RCC 7860 (cell line): Measurements from ENCODE around the gene ITGA11.
A peak's percentile ranks its signal among the peaks of the same experiment; 100 is the strongest.

Experiments used
- DNase-seq: peaks from one replicate; pipeline ENCODE4 v3.0.0-alpha.2; 2015; ENCODE audit warnings: low spot score
- FAIRE-seq: peaks from 2 replicates; lab custom pipeline; 2012; peaks lifted over from hg19 to GRCh38; lab: Jason Lieb, UNC

The ITGA11 gene

GRCh38 chr15:68316061-68316804, 115.7 kb downstream of the ITGA11 start:
- FAIRE-seq (no peak), DNase-seq (no peak)

GRCh38 chr15:68315495-68316031, 116.4 kb downstream of the ITGA11 start:
- FAIRE-seq (no peak), DNase-seq (no peak)

- DNase-seq, result no peak
- FAIRE-seq, result no peak
These were observed 116.9 kb downstream of the ITGA11 start for GRCh38 chr15:68315035-68315434.

GRCh38 chr15:68314563-68314962, 117.4 kb downstream of the ITGA11 start:
- FAIRE-seq (no peak), DNase-seq (no peak)

- DNase-seq (no peak), FAIRE-seq (no peak)
These were observed 118.2 kb downstream of the ITGA11 start for GRCh38 chr15:68313501-68314410.

GRCh38 chr15:68312701-68313204, 119.2 kb downstream of the ITGA11 start:
- FAIRE-seq (no peak), DNase-seq (no peak)

- DNase-seq (no peak), FAIRE-seq (no peak)
These were observed 120.0 kb downstream of the ITGA11 start for GRCh38 chr15:68311859-68312557.

GRCh38 chr15:68311464-68311835, 120.5 kb downstream of the ITGA11 start:
- FAIRE-seq, result no peak
- DNase-seq, result no peak

GRCh38 chr15:68310804-68311463, 121.0 kb downstream of the ITGA11 start:
- FAIRE-seq (no peak), DNase-seq (no peak)

- DNase-seq (no peak), FAIRE-seq (no peak)
These were observed 121.7 kb downstream of the ITGA11 start for GRCh38 chr15:68310178-68310803.

GRCh38 chr15:68309024-68309423, 122.9 kb downstream of the ITGA11 start:
- no peak for DNase-seq
- FAIRE-seq, result no peak

- FAIRE-seq (no peak), DNase-seq (no peak)
These were observed 124.6 kb downstream of the ITGA11 start for GRCh38 chr15:68307131-68307928.

GRCh38 chr15:68305420-68305871, 126.5 kb downstream of the ITGA11 start:
- DNase-seq, result no peak
- no peak for FAIRE-seq

GRCh38 chr15:68304589-68305337, 127.2 kb downstream of the ITGA11 start:
- no peak for FAIRE-seq
- no peak for DNase-seq

GRCh38 chr15:68303560-68304436, 128.2 kb downstream of the ITGA11 start:
- DNase-seq (peak; percentile 10), FAIRE-seq (no peak)

- DNase-seq (no peak), FAIRE-seq (no peak)
These were observed 128.8 kb downstream of the ITGA11 start for GRCh38 chr15:68303134-68303533.

- FAIRE-seq (no peak), DNase-seq (no peak)
These were observed 129.2 kb downstream of the ITGA11 start for GRCh38 chr15:68302729-68303128.
